Measurements from ENCODE around the gene HDAC2.
"Not testable (repeated sequence)": the region's sequence is repeated elsewhere in the genome, so short reads cannot be mapped to it uniquely, and the experiment has no call there.

The HDAC2 gene

GRCh38 chr6:113924312-113924723 lies 46.6 kb downstream of the HDAC2 start:
- DNase-seq (ENCODE audit: extremely low read depth, insufficient read length), result no peak
- Histone ChIP-seq H3K4me3 (replicated peaks; ENCODE audit: low read depth, low read length) (no peak overlapping the region), H3K27me3 (replicated peaks; ENCODE audit: control insufficient read depth, insufficient read depth, low read length) (no peaks in the 10 kb centered on the region), H3K36me3 (ENCODE audit: control insufficient read depth, insufficient read depth, low read length) (no peaks in the 10 kb centered on the region)
- no peak for TF ChIP-seq CTCF (IDR thresholded peaks at IDR 0.05; ENCODE audit: insufficient read depth, low read length, poor library complexity, severe bottlenecking)

GRCh38 chr6:113923526-113923925 lies 47.4 kb downstream of the HDAC2 start:
- no peaks in the 10 kb centered on the region for H3K27me3 ChIP-seq (replicated peaks; ENCODE audit: control insufficient read depth, insufficient read depth, low read length)
- no peaks in the 10 kb centered on the region for H3K36me3 ChIP-seq (ENCODE audit: control insufficient read depth, insufficient read depth, low read length)
- no peak for TF ChIP-seq CTCF (IDR thresholded peaks at IDR 0.05; ENCODE audit: insufficient read depth, low read length, poor library complexity, severe bottlenecking)
- DNase-seq (ENCODE audit: extremely low read depth, insufficient read length), result no peak
- H3K4me3 ChIP-seq (replicated peaks; ENCODE audit: low read depth, low read length), result no peak overlapping the region

GRCh38 chr6:113921299-113921904 lies 49.5 kb downstream of the HDAC2 start:
- no peak for DNase-seq (ENCODE audit: extremely low read depth, insufficient read length)
- Histone ChIP-seq H3K36me3 (ENCODE audit: control insufficient read depth, insufficient read depth, low read length) (no peaks in the 10 kb centered on the region), H3K27me3 (replicated peaks; ENCODE audit: control insufficient read depth, insufficient read depth, low read length) (no peaks in the 10 kb centered on the region), H3K4me3 (replicated peaks; ENCODE audit: low read depth, low read length) (no peak overlapping the region)
- TF ChIP-seq CTCF (IDR thresholded peaks at IDR 0.05; ENCODE audit: insufficient read depth, low read length, poor library complexity, severe bottlenecking), result no peak

- H3K36me3 ChIP-seq (ENCODE audit: control insufficient read depth, insufficient read depth, low read length), result no peaks in the 10 kb centered on the region
- no peak for TF ChIP-seq CTCF (IDR thresholded peaks at IDR 0.05; ENCODE audit: insufficient read depth, low read length, poor library complexity, severe bottlenecking)
- DNase-seq (ENCODE audit: extremely low read depth, insufficient read length), result no peak
- no peak overlapping the region for H3K4me3 ChIP-seq (replicated peaks; ENCODE audit: low read depth, low read length)
- no peaks in the 10 kb centered on the region for H3K27me3 ChIP-seq (replicated peaks; ENCODE audit: control insufficient read depth, insufficient read depth, low read length)
Observed at GRCh38 chr6:113920663-113921267, 50.2 kb downstream of the HDAC2 start.

GRCh38 chr6:113910285-113910684 lies 60.7 kb downstream of the HDAC2 start:
- H3K36me3 ChIP-seq (ENCODE audit: control insufficient read depth, insufficient read depth, low read length); H3K4me3 ChIP-seq (replicated peaks; ENCODE audit: low read depth, low read length); DNase-seq (ENCODE audit: extremely low read depth, insufficient read length); H3K27me3 ChIP-seq (replicated peaks; ENCODE audit: control insufficient read depth, insufficient read depth, low read length): not testable (repeated sequence)

- no peak overlapping the region for H3K4me3 ChIP-seq (replicated peaks; ENCODE audit: low read depth, low read length)
- H3K36me3 ChIP-seq (ENCODE audit: control insufficient read depth, insufficient read depth, low read length), result no peaks in the 10 kb centered on the region
- H3K27me3 ChIP-seq (replicated peaks; ENCODE audit: control insufficient read depth, insufficient read depth, low read length), result no peaks in the 10 kb centered on the region
- TF ChIP-seq CTCF (IDR thresholded peaks at IDR 0.05; ENCODE audit: insufficient read depth, low read length, poor library complexity, severe bottlenecking), result peak; percentile 50
- DNase-seq (ENCODE audit: extremely low read depth, insufficient read length), result no peak
Observed at GRCh38 chr6:113909224-113909856, 61.6 kb downstream of the HDAC2 start.
